Epithelial cell of proximal tubule (primary cell): Measurements from ENCODE around the gene ZC3H13. TPM values are rescaled to one million over a fixed set of nuclear protein-coding genes. Genes with fewer than 3 reads are reported as not detected.
A peak's percentile ranks its signal among the peaks of the same experiment; 100 is the strongest.

Experiments used
- DNase-seq: peaks from one replicate; pipeline ENCODE4 v3.0.0-alpha.2; 2011; ENCODE audit warnings: low read depth
- H3K4me3 ChIP-seq: 2 replicates; pipeline ENCODE4 v1.5.1; 2011; ENCODE audit warnings: low read depth, mild to moderate bottlenecking, low read length
- CTCF ChIP-seq: conservative IDR thresholded peaks from 2 replicates; pipeline ENCODE4 v1.5.1; 2012; ENCODE audit warnings: low read depth, mild to moderate bottlenecking, low read length
- total RNA-seq: library from RNA; depleted of rRNA; stranded (reverse); fragments of >200 nt; gene quantifications from 2 replicates; pipeline ENCODE4 v1.2.3, GENCODE V29; 2015

The ZC3H13 gene
- total RNA-seq, 1 donor from 2014 or later, result 16.9 TPM

- no peak for DNase-seq
- peak overlapping the region; percentile 97 for H3K4me3 ChIP-seq
- TF ChIP-seq CTCF, result no peak
Measured at GRCh38 chr13:46051968-46052318, 603 bp downstream of the ZC3H13 start.

GRCh38 chr13:46050771-46051170 lies 1.8 kb downstream of the ZC3H13 start:
- DNase-seq, result no peak
- no peak for TF ChIP-seq CTCF
- peak overlapping the region; percentile 97 for H3K4me3 ChIP-seq

GRCh38 chr13:46045424-46045823 lies 7.1 kb downstream of the ZC3H13 start:
- DNase-seq, result no peak
- TF ChIP-seq CTCF, result no peak
- no peak overlapping the region for H3K4me3 ChIP-seq

GRCh38 chr13:46043647-46044046 lies 8.9 kb downstream of the ZC3H13 start:
- DNase-seq, result no peak
- TF ChIP-seq CTCF, result no peak
- no peak overlapping the region for H3K4me3 ChIP-seq

- DNase-seq, result no peak
- no peak overlapping the region for H3K4me3 ChIP-seq
- no peak for TF ChIP-seq CTCF
Measured at GRCh38 chr13:46041419-46041839, 11.1 kb downstream of the ZC3H13 start.

- TF ChIP-seq CTCF, result no peak
- no peak overlapping the region for H3K4me3 ChIP-seq
- no peak for DNase-seq
Measured at GRCh38 chr13:46040763-46041162, 11.8 kb downstream of the ZC3H13 start.

- no peak overlapping the region for H3K4me3 ChIP-seq
- no peak for TF ChIP-seq CTCF
- DNase-seq, result no peak
Measured at GRCh38 chr13:46039411-46040182, 12.9 kb downstream of the ZC3H13 start.
